Immature natural killer cell (primary cell): ENCODE measurements around the gene FNDC11. TPM values are rescaled to one million over a fixed set of nuclear protein-coding genes. Genes with fewer than 3 reads are reported as not detected.
A peak's percentile ranks its signal among the peaks of the same experiment; 100 is the strongest.
"Not testable (repeated sequence)": the region's sequence is repeated elsewhere in the genome, so short reads cannot be mapped to it uniquely, and the experiment has no call there.

Experiments
- DNase-seq, 3 donors: peaks; one replicate each; pipeline ENCODE4 v3.0.0; 2022; ENCODE audit warnings: mixed read lengths in 1 of 3
- H3K27ac Mint-ChIP-seq, 6 donors: one replicate each; pipeline ENCODE4 v1.8.0; 2020; ENCODE audit warnings: mixed read lengths in 6 of 6, mild to moderate bottlenecking in 5 of 6, inconsistent platforms in 4 of 6, moderate library complexity in 3 of 6
- H3K27me3 Mint-ChIP-seq, 3 donors: one replicate each; pipeline ENCODE4 v1.8.0; 2020 to 2021; ENCODE audit warnings: low read depth in 3 of 3, mild to moderate bottlenecking in 3 of 3, mixed read lengths in 3 of 3, moderate library complexity in 3 of 3, inconsistent platforms in 1 of 3
- H3K36me3 Mint-ChIP-seq, 3 donors: one replicate each; pipeline ENCODE4 v1.8.0; 2020; ENCODE audit warnings: mixed read lengths in 3 of 3, inconsistent platforms in 2 of 3, mild to moderate bottlenecking in 2 of 3
- H3K4me1 Mint-ChIP-seq, 2 donors: one replicate each; pipeline ENCODE4 v1.8.0; 2020; ENCODE audit warnings: inconsistent platforms in 2 of 2, mild to moderate bottlenecking in 2 of 2, mixed read lengths in 2 of 2, moderate library complexity in 1 of 2
- H3K4me3 Mint-ChIP-seq, 5 donors: one replicate each; pipeline ENCODE4 v1.8.0; 2020; ENCODE audit warnings: mild to moderate bottlenecking in 5 of 5, mixed read lengths in 5 of 5, inconsistent platforms in 3 of 5, moderate library complexity in 3 of 5
- H3K9me3 Mint-ChIP-seq, 6 donors: one replicate each; pipeline ENCODE4 v1.8.0; 2020; ENCODE audit warnings: mild to moderate bottlenecking in 6 of 6, mixed read lengths in 6 of 6, inconsistent platforms in 4 of 6, moderate library complexity in 3 of 6
- polyA plus RNA-seq, 3 donors: library from polyadenylated mRNA; unstranded; fragments of 300-500 nt; fragmentation: Illumina TruSeq; gene quantifications; one replicate each; pipeline ENCODE4 v1.2.3, GENCODE V29; 2021

Gene FNDC11
- polyA plus RNA-seq, 3 donors from 2014 or later: not detected

- no peak for DNase-seq
- Mint-ChIP-seq H3K4me3 (no peak overlapping the region), H3K9me3 (peaks cover 0 to 3% (median 0%) of the 10 kb centered on the region in 6 donors), H3K27me3 (peaks cover 3 to 16% (median 10%) of the 10 kb centered on the region in 3 donors), H3K4me1 (peaks cover 2 to 6% of the 10 kb centered on the region in 2 donors), H3K27ac (no peak overlapping the region), H3K36me3 (peaks cover 15 to 42% (median 28%) of the 10 kb centered on the region in 3 donors)
Observed at GRCh38 chr20:63598479-63599395, 44.8 kb downstream of the FNDC11 start.

- no peak for DNase-seq
- Mint-ChIP-seq H3K9me3 (peaks cover 0 to 3% (median 0%) of the 10 kb centered on the region in 6 donors), H3K4me1 (peaks cover 2 to 6% of the 10 kb centered on the region in 2 donors), H3K27ac (no peak overlapping the region), H3K4me3 (no peak overlapping the region), H3K36me3 (peaks cover 15 to 42% (median 33%) of the 10 kb centered on the region in 3 donors), H3K27me3 (peaks cover 6 to 14% (median 10%) of the 10 kb centered on the region in 3 donors)
Observed at GRCh38 chr20:63599396-63600050, 45.6 kb downstream of the FNDC11 start.

DNA sequence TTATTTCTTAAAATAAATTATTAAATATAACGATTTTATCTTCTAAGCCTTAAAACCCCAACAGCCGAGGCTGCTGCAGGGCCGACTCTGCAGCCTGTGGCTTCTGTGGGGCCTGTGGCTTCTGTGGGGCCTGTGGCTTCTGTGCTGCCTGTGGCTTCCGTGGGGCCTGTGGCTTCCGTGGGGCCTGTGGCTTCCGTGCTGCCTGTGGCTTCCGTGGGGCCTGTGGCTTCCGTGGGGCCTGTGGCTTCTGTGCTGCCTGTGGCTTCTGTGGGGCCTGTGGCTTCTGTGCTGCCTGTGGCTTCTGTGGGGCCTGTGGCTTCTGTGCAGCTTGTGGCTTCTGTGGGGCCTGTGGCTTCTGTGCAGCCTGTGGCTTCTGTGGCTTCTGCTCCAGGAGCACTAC is 47.7 kb downstream of the FNDC11 start:
- Mint-ChIP-seq H3K27ac (peak overlapping the region in 2 of 6 donors; percentile 17 to 40), H3K27me3 (peaks cover 4 to 10% (median 8%) of the 10 kb centered on the region in 3 donors), H3K36me3 (peaks cover 12 to 37% (median 35%) of the 10 kb centered on the region in 3 donors)
- not testable (repeated sequence) for H3K4me1 Mint-ChIP-seq, H3K4me3 Mint-ChIP-seq, H3K9me3 Mint-ChIP-seq
- DNase-seq: peak; percentile 28 to 47 (median 30)

DNA sequence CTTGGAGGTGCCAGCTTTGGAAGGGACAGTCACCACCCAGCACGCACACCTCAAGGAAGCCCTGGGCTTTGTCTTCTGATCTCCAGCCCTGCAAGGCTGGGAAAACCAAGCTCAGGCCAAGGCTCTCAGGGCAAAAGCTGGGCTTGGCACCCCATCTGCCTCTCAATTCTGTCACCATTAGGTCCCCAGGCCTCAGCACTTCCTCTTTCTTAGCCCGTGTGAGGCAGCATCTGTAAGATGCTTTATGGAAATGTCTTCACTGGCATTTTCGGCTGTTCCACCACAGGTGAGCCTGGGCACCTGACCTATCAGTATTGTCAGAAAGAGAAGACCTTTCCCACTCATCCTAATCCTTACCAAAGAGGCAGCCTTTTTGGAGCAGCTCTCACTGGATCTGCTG is 48.4 kb downstream of the FNDC11 start:
- Mint-ChIP-seq H3K27me3 (peaks cover 4 to 10% (median 8%) of the 10 kb centered on the region in 3 donors), H3K27ac (peak overlapping the region in 3 of 6 donors; percentile 40 to 51 (median 46)), H3K9me3 (peaks cover 0 to 3% (median 0%) of the 10 kb centered on the region in 6 donors), H3K4me1 (peaks cover 2 to 6% of the 10 kb centered on the region in 2 donors), H3K36me3 (peaks cover 12 to 37% (median 35%) of the 10 kb centered on the region in 3 donors), H3K4me3 (no peak overlapping the region)
- DNase-seq: no peak

Other genes with a start within 250 kb of the FNDC11 start
- gene CHRNA4, start 192.8 kb upstream of the FNDC11 start, polyA plus RNA-seq: not detected
- under 1 TPM in 1 of 3 donors, not detected in 2; 0.73 TPM for gene KCNQ2, start 81.5 kb upstream of the FNDC11 start, polyA plus RNA-seq
- not detected for gene EEF1A2, start 55.1 kb upstream of the FNDC11 start, polyA plus RNA-seq
- gene PPDPF, start 33.4 kb upstream of the FNDC11 start, polyA plus RNA-seq: 10 to 100 TPM; 14.9 to 84.3 (median 41.9) TPM
- under 1 TPM in 1 of 3 donors, not detected in 2; 0.37 TPM for gene PTK6, start 16.8 kb upstream of the FNDC11 start, polyA plus RNA-seq
- not detected for gene SRMS, start 6.4 kb upstream of the FNDC11 start, polyA plus RNA-seq
- gene HELZ2, start 20.1 kb downstream of the FNDC11 start, polyA plus RNA-seq: 10 to 100 TPM in 1 of 3 donors, 1 to 10 TPM in 2; 2.4 to 11.3 (median 3.7) TPM
- 10 to 100 TPM in 1 of 3 donors, 1 to 10 TPM in 1, not detected in 1; 2.7 to 11.4 TPM for gene GMEB2, start 72.9 kb downstream of the FNDC11 start, polyA plus RNA-seq
- gene STMN3, start 99.3 kb downstream of the FNDC11 start, polyA plus RNA-seq: 1 to 10 TPM in 2 of 3 donors, under 1 TPM in 1; 0.36 to 1.6 (median 1.1) TPM
- gene RTEL1, start 104.2 kb downstream of the FNDC11 start, polyA plus RNA-seq: 1 to 10 TPM in 2 of 3 donors, not detected in 1; 1.5 to 7.3 TPM
- not detected for gene TNFRSF6B, start 142.5 kb downstream of the FNDC11 start, polyA plus RNA-seq
- gene ARFRP1, start 153.8 kb downstream of the FNDC11 start, polyA plus RNA-seq: 10 to 100 TPM; 43.0 to 72.7 (median 54.3) TPM
- gene ZGPAT, start 153.9 kb downstream of the FNDC11 start, polyA plus RNA-seq: 10 to 100 TPM; 26.6 to 64.1 (median 33.9) TPM
- 100 to 1,000 TPM; 177 to 227 (median 180) TPM for gene LIME1, start 182.5 kb downstream of the FNDC11 start, polyA plus RNA-seq
- 1 to 10 TPM; 1.5 to 3.6 (median 3.2) TPM for gene SLC2A4RG, start 185.6 kb downstream of the FNDC11 start, polyA plus RNA-seq